Fibroblast of lung (primary cell): ENCODE measurements around the gene OTUD4. TPM values are rescaled to one million over a fixed set of nuclear protein-coding genes. Genes with fewer than 3 reads are reported as not detected.

ENCODE experiments used
- DNase-seq, 2 donors: peaks; one replicate each; pipeline versions ENCODE4 v3.0.0 to v3.0.0-alpha.2; 2010; ENCODE audit warnings: low read depth in 2 of 2
- H2AFZ ChIP-seq: 2 replicates; pipeline ENCODE4 v1.5.1; 2012; ENCODE audit warnings: low read length, control low read depth, inconsistent platforms
- H3K27ac ChIP-seq: 2 replicates; pipeline ENCODE4 v1.5.1; 2011; ENCODE audit warnings: low read length, control low read depth; ENCODE audit not compliant: insufficient read depth
- H3K27me3 ChIP-seq: 2 replicates; pipeline ENCODE4 v1.5.1; 2011; ENCODE audit warnings: mild to moderate bottlenecking, low read length; ENCODE audit not compliant: control insufficient read depth, insufficient read depth
- H3K36me3 ChIP-seq: 2 replicates; pipeline ENCODE4 v1.5.1; 2011; ENCODE audit warnings: low read length; ENCODE audit not compliant: control insufficient read depth, insufficient read depth
- H3K4me1 ChIP-seq: 2 replicates; pipeline ENCODE4 v1.5.1; 2011; ENCODE audit warnings: low read length; ENCODE audit not compliant: control insufficient read depth, insufficient read depth; ENCODE audit errors: extremely low read depth
- H3K4me2 ChIP-seq: 2 replicates; pipeline ENCODE4 v1.5.1; 2011; ENCODE audit warnings: low read length, control low read depth; ENCODE audit not compliant: insufficient read depth; ENCODE audit errors: extremely low read depth
- H3K4me3 ChIP-seq, 4 experiments: fragments of 200-600 bp in 1 of 4; sonication (generic) in 1 of 4; replicated peaks in 1 of 4; 2 replicates each; pipeline ENCODE4 v1.5.1; 2011 to 2016; ENCODE audit warnings: low read length in 4 of 4, low read depth in 3 of 4, mild to moderate bottlenecking in 3 of 4, control low read depth in 2 of 4, inconsistent platforms in 1 of 4, mixed read lengths in 1 of 4; ENCODE audit not compliant: insufficient read depth in 1 of 4; ENCODE audit errors: control extremely low read depth in 1 of 4
- H3K79me2 ChIP-seq: 2 replicates; pipeline ENCODE4 v1.5.1; 2012; ENCODE audit warnings: mild to moderate bottlenecking, low read length, inconsistent platforms; ENCODE audit not compliant: control insufficient read depth, insufficient read depth
- H3K9ac ChIP-seq: 2 replicates; pipeline ENCODE4 v1.5.1; 2011; ENCODE audit warnings: mild to moderate bottlenecking, low read length, control low read depth; ENCODE audit not compliant: insufficient read depth
- H3K9me3 ChIP-seq: 2 replicates; pipeline ENCODE4 v1.5.1; 2012; ENCODE audit warnings: low read depth, low read length; ENCODE audit not compliant: control insufficient read depth, insufficient read depth
- H4K20me1 ChIP-seq: 2 replicates; pipeline ENCODE4 v1.5.1; 2011; ENCODE audit warnings: low read length; ENCODE audit not compliant: control insufficient read depth, insufficient read depth; ENCODE audit errors: extremely low read depth
- EZH2 ChIP-seq: IDR thresholded peaks from 2 replicates; pipeline ENCODE4 v1.5.1; 2012; ENCODE audit warnings: low read length, control low read depth, mild to moderate bottlenecking; ENCODE audit errors: missing control alignments
- polyA plus RNA-seq, 2 donors: library from polyadenylated mRNA; depleted of rRNA in 1 of 2; stranded (reverse) in 1 of 2; unstranded in 1 of 2; fragments of >200 nt; gene quantifications; 2 replicates each; pipeline ENCODE4 v1.2.1, GENCODE V29; 2011 to 2012; ENCODE audit warnings: missing spikeins in 1 of 2
- total RNA-seq: library from RNA; depleted of rRNA; stranded (reverse); fragments of >200 nt; gene quantifications from 2 replicates; pipeline ENCODE4 v1.2.1, GENCODE V29; 2014
- TF ChIP-seq, protein P1 (sequence below), 2 donors: IDR thresholded peaks in 1 of 2; conservative IDR thresholded peaks in 1 of 2; 1 replicate in 1 of 2; 2 replicates in 1 of 2; pipeline ENCODE4 v1.5.1; 2011 to 2012; ENCODE audit warnings: low read length in 2 of 2, control low read depth in 1 of 2, inconsistent platforms in 1 of 2, low read depth in 1 of 2, mild to moderate bottlenecking in 1 of 2

OTUD4 gene
- total and polyA plus RNA-seq, 2 donors (not counting 1 experiment from before 2014, with no cell fraction given): 21.3 to 25.7 TPM

DNA sequence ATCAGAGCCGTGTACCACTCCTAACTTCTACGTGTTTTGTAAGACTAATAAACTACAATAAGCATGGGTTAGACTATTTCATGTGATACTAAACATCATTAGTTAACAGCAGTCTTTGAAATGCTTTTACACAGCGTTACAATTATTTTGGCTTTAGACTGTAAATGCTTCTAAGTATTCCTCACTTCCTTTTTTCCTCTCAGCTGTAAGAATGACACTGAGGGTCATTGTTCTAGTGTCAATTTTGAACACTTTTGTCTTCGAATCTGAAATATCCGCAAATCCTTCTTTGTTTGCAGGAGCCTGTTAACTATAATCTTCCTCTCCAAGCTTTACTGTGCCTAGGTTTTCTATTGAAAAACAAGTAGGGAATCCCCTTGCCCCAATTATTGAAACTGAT lies 80.7 kb downstream of the OTUD4 start:
- Histone ChIP-seq H3K4me1 (no peaks in the 10 kb centered on the region), H3K27me3 (no peaks in the 10 kb centered on the region), H4K20me1 (no peaks in the 10 kb centered on the region), H2AFZ (no peak overlapping the region), H3K36me3 (peaks cover 2% of the 10 kb centered on the region), H3K4me2 (peak overlapping the region; percentile 95), H3K9ac (no peak overlapping the region), H3K4me3 (peak overlapping the region; percentile 84 to 98 (median 92)), H3K27ac (no peak overlapping the region), H3K9me3 (no peaks in the 10 kb centered on the region), H3K79me2 (peaks cover 82% of the 10 kb centered on the region)
- peak; percentile 9 to 46 for DNase-seq
- TF ChIP-seq, protein P1, sequence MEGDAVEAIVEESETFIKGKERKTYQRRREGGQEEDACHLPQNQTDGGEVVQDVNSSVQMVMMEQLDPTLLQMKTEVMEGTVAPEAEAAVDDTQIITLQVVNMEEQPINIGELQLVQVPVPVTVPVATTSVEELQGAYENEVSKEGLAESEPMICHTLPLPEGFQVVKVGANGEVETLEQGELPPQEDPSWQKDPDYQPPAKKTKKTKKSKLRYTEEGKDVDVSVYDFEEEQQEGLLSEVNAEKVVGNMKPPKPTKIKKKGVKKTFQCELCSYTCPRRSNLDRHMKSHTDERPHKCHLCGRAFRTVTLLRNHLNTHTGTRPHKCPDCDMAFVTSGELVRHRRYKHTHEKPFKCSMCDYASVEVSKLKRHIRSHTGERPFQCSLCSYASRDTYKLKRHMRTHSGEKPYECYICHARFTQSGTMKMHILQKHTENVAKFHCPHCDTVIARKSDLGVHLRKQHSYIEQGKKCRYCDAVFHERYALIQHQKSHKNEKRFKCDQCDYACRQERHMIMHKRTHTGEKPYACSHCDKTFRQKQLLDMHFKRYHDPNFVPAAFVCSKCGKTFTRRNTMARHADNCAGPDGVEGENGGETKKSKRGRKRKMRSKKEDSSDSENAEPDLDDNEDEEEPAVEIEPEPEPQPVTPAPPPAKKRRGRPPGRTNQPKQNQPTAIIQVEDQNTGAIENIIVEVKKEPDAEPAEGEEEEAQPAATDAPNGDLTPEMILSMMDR (conservative IDR thresholded peaks at IDR 0.05 in 1 of 2, IDR thresholded peaks at IDR 0.05 in 1 of 2; ENCODE audit: low read depth in 1 of 2, low read length in 2 of 2): no peak
- no peak for TF ChIP-seq EZH2

DNA sequence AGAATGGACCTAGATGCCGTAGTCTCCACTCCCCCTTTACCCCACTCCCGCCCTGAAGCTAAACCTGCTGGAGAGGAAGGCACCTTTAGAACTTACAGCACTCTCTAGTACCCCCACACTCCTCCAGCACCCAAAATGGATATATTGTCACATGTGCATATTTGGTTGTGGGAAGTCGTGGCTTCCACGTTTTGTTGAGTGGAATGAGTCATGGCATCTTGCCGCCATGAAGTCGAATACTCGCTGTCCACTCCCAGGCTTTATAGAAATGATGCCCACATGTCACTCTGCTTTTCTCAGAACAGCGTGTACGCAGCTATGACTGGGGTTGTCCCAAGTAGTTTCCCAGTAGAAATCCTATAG lies 81.7 kb downstream of the OTUD4 start:
- Histone ChIP-seq H3K9me3 (no peaks in the 10 kb centered on the region), H3K9ac (peak overlapping the region; percentile 96)
- peak; percentile 63 to 76 for DNase-seq

DNA sequence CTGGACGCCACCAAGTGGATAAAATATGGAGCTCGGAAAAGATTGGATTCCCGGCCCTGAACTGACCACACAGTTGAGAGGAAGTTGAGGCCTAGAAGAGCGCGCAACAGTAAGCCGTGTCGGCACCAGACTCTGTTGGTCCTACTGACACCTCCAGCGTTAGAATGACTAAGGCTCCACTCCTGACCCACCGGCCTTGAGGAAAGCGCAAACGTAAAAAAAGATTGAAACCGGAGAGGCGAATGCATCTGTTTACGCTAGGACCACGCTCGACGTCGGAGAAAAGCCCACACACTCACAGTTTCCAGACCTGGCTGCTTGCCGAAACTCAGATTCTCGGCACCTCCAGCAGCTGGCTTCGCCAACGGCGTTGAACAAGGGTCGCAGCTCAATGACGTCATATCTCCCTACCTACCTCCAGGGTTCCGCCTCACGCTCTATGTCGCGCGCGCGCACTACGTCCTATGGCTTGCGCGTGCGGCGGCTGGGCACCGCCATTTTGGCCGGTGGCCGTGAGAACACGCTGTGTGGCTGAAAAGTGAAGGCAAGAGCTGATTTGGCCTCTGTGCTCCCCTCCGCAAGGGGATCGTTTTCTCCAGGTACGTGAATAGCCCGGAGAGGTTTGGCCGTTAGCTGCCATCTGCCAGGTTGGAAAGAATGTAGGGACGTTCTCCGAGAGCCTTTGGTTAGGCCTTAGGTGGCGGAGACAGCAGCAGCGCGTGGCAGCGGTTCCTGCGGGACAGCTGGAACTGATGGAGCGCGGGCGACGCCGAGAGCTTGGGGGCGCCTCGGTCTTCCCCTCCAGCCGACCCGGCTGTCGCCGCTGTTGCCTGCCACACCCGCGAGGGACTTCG lies 82.3 kb downstream of the OTUD4 start, which contains the start of the genes ABCE1 and ANAPC10:
Gene ABCE1 (plus strand): TSS at position 491 of the 854 bp plus-strand sequence. CDS start 6,102 bp downstream, outside the sequence.
Gene ANAPC10 (minus strand): TSS at position 376 of the 854 bp plus-strand sequence. CDS start 2,097 bp downstream, outside the sequence.
- no peaks in the 10 kb centered on the region for H3K9me3 ChIP-seq
- peaks cover 72% of the 10 kb centered on the region for H3K79me2 ChIP-seq
- peak; percentile 98 to 99 for DNase-seq
- peak within 1 kb of the TSS; percentile 99 for H3K27ac ChIP-seq
- H4K20me1 ChIP-seq: no peaks in the 10 kb centered on the region
- TF ChIP-seq, protein P1 (conservative IDR thresholded peaks at IDR 0.05 in 1 of 2, IDR thresholded peaks at IDR 0.05 in 1 of 2; ENCODE audit: low read depth in 1 of 2, low read length in 2 of 2): peak; percentile 50 to 53
- no peak for TF ChIP-seq EZH2
- peak within 1 kb of the TSS; percentile 95 for H3K4me2 ChIP-seq
- H3K36me3 ChIP-seq: peaks cover 4% of the 10 kb centered on the region
- peak within 1 kb of the TSS; percentile 99 for H2AFZ ChIP-seq
- H3K9ac ChIP-seq: peak within 1 kb of the TSS; percentile 96
- no peaks in the 10 kb centered on the region for H3K4me1 ChIP-seq
- peak within 1 kb of the TSS; percentile 84 to 98 (median 92) for H3K4me3 ChIP-seq
- H3K27me3 ChIP-seq: no peaks in the 10 kb centered on the region

More for the DNA sequence above, 81.7 kb downstream of the OTUD4 start:
- H3K4me1 ChIP-seq: no peaks in the 10 kb centered on the region
- H3K27ac ChIP-seq: peak overlapping the region; percentile 99
- peaks cover 3% of the 10 kb centered on the region for H3K36me3 ChIP-seq
- H3K4me3 ChIP-seq: peak overlapping the region; percentile 84 to 98 (median 92)
- no peaks in the 10 kb centered on the region for H3K27me3 ChIP-seq
- TF ChIP-seq, protein P1 (conservative IDR thresholded peaks at IDR 0.05 in 1 of 2, IDR thresholded peaks at IDR 0.05 in 1 of 2; ENCODE audit: low read depth in 1 of 2, low read length in 2 of 2): no peak
- TF ChIP-seq EZH2: no peak
- H4K20me1 ChIP-seq: no peaks in the 10 kb centered on the region
- peak overlapping the region; percentile 95 for H3K4me2 ChIP-seq
- peak overlapping the region; percentile 96 for H2AFZ ChIP-seq
- H3K79me2 ChIP-seq: peaks cover 77% of the 10 kb centered on the region
